IPS DF 6.9 (cell line): Measurements from ENCODE around the gene CEP63.

Experiments used
- DNase-seq: peaks from one replicate; pipeline ENCODE4 v3.0.0-alpha.2; 2013; ENCODE audit warnings: low read depth, low spot score
- H3K27ac ChIP-seq: one replicate; pipeline ENCODE4 v1.5.1; 2013; ENCODE audit warnings: low read length, control low read depth
- H3K27me3 ChIP-seq: 2 replicates; pipeline ENCODE4 v1.6.1; 2013; ENCODE audit warnings: mild to moderate bottlenecking, low read length; ENCODE audit not compliant: control insufficient read depth, insufficient read depth
- H3K36me3 ChIP-seq: 2 replicates; pipeline ENCODE4 v1.6.1; 2013; ENCODE audit warnings: low read length; ENCODE audit not compliant: control insufficient read depth, insufficient read depth
- H3K4me1 ChIP-seq: 2 replicates; pipeline ENCODE4 v1.6.1; 2013; ENCODE audit warnings: low read length; ENCODE audit not compliant: control insufficient read depth, insufficient read depth
- H3K4me3 ChIP-seq: 2 replicates; pipeline ENCODE4 v1.5.1; 2013; ENCODE audit warnings: mild to moderate bottlenecking, low read length
- H3K9me3 ChIP-seq: 2 replicates; pipeline ENCODE4 v1.6.1; 2013; ENCODE audit warnings: low read length, inconsistent platforms; ENCODE audit not compliant: control insufficient read depth, insufficient read depth
- WGBS: extraction: QIAGEN DNeasy Blood & Tissue Kit; methylation state at CpG from one replicate; pipeline ENCODE4 v1.1.7; 2013; ENCODE audit warnings: mixed read lengths, missing lambda C conversion rate; ENCODE audit not compliant: insufficient read length, insufficient coverage; 5-methylcytosine and 5-hydroxymethylcytosine counted together

Gene CEP63

DNA sequence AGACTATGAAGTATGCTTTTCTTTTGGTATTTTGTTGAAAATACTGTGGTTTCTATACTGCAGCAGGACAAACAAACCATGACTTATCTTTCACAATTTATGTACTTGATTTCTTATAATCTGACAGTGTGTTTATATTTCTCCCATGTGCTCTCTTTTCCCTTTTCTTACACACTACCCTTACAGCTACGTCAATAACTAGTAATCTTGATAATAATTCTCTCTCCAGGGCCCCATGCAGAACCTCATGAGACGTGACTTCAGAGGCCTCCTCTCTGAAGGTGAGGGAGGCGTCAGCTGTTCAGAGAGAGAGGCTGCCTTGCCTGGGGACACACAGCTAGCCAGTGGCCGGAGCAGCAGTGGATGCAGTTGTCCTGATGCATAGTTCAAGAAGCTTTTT, 129.1 kb downstream of the CEP63 start:
- H3K27me3 ChIP-seq: no peaks in the 10 kb centered on the region
- no peak overlapping the region for H3K27ac ChIP-seq
- no peaks in the 10 kb centered on the region for H3K36me3 ChIP-seq
- WGBS: no CpG with 5 or more reads among the region's 4 CpGs
- no peak overlapping the region for H3K4me3 ChIP-seq
- no peaks in the 10 kb centered on the region for H3K4me1 ChIP-seq
- H3K9me3 ChIP-seq: no peaks in the 10 kb centered on the region
- no peak for DNase-seq

DNA sequence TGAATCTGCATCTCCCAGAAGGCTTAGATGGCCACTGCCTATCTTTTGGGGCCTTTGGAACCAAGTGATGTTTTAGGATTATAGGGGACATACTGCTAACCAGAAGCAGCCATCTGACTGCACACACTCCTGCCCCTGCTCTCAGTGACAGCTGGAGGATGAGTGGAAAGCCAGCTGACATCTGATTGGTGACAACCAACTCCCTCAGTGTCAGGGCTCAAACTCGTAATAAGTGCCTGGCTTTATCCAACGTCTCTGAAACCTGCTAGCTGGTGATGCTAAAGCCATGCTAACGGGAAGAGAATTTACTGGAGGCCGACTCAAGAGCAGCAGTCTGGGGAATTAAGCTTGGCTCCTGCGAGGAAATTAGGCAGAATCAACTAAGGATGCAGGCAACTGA, 129.9 kb downstream of the CEP63 start:
- no peak for DNase-seq
- H3K4me1 ChIP-seq: no peaks in the 10 kb centered on the region
- H3K27me3 ChIP-seq: no peaks in the 10 kb centered on the region
- WGBS: no CpG with 5 or more reads among the region's 5 CpGs
- no peaks in the 10 kb centered on the region for H3K9me3 ChIP-seq
- no peak overlapping the region for H3K27ac ChIP-seq
- H3K36me3 ChIP-seq: no peaks in the 10 kb centered on the region
- no peak overlapping the region for H3K4me3 ChIP-seq

DNA sequence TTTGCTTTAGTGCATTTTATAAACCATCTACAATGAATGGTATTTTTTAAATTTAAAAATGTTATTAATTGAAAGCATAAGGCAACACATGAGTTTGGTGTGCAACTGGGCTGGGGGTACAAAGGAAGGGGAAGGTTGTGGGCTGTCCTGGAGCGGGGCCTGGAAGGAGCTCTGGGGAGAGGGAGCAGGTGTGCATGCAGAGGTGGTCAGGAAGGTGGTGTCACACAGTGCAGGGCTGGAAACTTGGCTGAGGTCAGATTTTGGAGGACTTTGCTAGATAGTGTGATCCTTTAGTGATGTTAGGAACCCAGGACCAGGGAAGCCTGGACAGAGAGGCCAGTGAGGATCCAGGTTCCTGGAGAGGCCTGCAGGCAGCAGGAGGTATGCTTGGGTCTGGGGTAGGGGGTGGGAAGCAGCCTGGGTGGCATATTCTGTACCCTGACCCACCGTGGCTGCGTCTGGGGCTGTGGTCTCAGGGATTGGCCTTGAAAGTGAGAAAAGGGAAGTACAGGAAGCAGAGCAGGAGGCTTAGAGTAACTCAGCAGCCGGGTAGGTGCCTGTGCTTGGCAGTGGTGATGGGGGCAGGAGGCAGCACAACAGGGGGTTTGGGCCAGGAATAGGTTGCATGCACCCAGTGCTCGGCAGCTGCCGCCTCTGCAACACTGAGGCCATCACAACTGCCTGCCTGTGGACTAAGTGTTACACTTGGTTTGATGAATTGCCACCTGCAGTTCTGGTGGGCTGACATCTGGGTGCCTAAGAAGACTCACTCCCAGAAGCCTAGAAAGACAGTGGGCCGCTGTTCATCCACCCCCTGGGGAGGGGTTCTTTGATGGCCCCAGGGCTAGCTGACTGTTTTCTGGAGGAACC, 132.0 kb downstream of the CEP63 start:
- H3K9me3 ChIP-seq: no peaks in the 10 kb centered on the region
- no CpG with 5 or more reads among the region's 7 CpGs for WGBS

DNA sequence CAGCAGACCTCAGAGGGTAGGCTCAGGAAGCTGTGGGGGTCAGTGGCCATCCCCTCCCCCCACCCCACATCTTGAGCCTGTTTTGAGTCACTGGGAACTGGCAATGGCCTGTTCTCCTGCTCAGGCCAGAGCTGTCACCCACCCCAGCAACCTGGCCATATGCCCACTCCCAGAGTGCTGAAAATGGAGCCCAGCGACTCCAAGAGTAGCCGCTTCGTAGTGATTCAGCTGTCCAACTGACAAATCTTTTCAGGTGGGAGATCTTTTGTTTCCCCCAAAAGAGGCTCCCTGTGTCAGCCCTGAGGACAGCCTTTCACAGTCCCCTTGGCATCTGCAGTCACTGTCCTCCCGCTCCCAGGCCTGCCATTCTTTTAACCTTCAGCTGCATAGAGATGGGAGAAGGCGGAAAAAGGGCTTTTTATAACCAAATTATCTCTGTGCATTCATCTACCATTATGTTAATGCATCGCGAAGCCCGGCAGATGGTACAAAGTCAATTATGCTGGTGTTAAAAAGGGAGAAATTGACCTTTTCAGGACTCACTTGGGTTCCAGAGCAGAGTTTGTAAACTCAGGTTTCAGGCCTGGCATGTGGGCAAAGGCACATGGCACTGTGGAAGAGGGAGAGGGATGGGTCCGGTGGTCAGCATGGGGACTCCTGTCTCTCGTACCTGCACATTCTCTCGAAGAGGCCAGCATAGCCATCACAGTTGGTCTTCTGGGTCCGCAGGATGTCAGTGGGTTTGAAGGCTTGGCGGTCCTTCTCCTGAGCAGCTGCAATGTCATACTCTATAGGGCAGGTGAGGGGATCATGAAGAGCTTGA, 132.8 kb downstream of the CEP63 start:
- Histone ChIP-seq H3K4me3 (no peak overlapping the region), H3K9me3 (no peaks in the 10 kb centered on the region), H3K4me1 (no peaks in the 10 kb centered on the region), H3K27me3 (no peaks in the 10 kb centered on the region), H3K27ac (no peak overlapping the region), H3K36me3 (no peaks in the 10 kb centered on the region)
- WGBS: no CpG with 5 or more reads among the region's 13 CpGs
- DNase-seq: no peak

More for the DNA sequence above, 132.0 kb downstream of the CEP63 start:
- Histone ChIP-seq H3K27me3 (no peaks in the 10 kb centered on the region), H3K4me3 (no peak overlapping the region), H3K27ac (no peak overlapping the region), H3K36me3 (no peaks in the 10 kb centered on the region), H3K4me1 (no peaks in the 10 kb centered on the region)
- DNase-seq: no peak

DNA sequence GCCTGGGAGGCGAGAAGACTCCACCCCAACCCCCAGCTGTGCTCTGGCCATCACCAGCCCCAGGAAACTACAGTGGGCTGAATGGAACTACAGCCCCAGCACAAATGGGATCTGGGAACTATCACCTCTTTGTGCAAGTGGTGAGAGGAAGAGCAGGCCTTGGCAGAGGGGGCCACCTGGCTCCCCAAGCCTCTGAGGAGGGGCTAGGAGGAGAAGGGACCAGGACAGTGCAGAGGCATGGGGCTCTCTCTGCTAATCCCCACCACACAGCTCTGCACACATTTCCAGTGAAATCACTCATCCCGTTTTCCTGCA, 133.4 kb downstream of the CEP63 start:
- no peaks in the 10 kb centered on the region for H3K27me3 ChIP-seq
- WGBS: no CpG with 5 or more reads among the region's 2 CpGs
- H3K9me3 ChIP-seq: no peaks in the 10 kb centered on the region
- no peaks in the 10 kb centered on the region for H3K36me3 ChIP-seq
- no peak overlapping the region for H3K27ac ChIP-seq
- H3K4me1 ChIP-seq: no peaks in the 10 kb centered on the region
- no peak overlapping the region for H3K4me3 ChIP-seq
- DNase-seq: no peak

DNA sequence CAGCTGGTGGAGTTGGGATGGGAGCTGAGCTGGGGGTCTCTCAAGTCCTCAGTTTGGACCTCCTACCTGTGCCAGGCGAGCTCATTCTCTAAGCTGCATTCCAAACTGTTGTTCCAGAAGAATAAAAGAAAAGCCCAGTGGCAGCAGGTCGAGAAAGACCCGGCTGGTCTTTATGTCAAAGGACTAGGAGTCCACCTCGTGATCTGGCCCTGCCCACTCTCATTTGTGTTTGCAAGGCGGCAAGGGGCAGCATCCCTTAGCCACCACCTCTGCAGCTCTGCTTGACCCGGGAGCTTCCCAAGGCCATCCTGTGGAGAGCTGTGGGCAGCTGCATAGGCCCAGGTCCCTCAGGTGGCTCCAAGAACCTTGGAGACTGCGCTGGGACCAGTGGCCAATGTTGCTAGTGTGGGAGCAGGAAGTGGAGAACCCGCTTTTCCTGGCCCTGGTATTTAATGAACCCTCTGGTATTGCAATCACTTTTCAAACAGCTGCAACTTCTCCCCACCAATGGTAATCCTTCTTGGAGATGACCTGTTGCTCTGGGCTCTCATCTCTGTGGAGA, 134.1 kb downstream of the CEP63 start:
- Histone ChIP-seq H3K36me3 (no peaks in the 10 kb centered on the region), H3K27me3 (no peaks in the 10 kb centered on the region), H3K4me3 (no peak overlapping the region), H3K27ac (no peak overlapping the region), H3K9me3 (no peaks in the 10 kb centered on the region), H3K4me1 (no peaks in the 10 kb centered on the region)
- no peak for DNase-seq
- no CpG with 5 or more reads among the region's 8 CpGs for WGBS

DNA sequence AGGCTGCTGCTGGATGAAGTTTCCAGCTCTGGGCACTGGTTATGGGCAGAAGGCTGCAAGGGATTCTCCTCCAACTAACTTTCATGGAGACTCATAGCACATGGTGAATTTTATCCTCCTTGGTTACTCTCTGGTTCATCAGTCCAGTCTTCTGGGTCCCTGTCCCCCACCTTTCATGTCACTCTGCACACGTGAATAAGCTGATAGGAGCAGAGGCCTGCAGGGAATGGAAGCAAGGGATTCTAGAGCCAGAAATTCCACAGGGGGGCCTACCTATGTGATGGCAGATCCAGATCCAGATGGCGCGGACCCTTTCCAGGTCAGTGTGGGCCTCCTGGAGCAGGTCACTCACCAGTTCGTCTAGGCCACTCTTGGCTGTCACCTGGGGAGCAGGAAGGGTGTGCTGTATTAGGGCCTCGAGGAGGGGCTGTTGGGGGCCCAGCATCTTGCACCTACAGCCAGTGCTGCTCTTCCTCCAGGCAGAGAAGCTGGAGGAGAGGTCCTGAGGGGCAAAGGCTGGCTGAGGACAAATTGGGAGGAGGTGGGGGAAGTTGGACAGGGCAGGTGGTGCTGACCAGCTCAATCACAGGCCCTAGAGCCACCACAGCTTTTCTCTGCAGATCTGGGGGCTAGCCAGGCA, 134.7 kb downstream of the CEP63 start:
- no peak overlapping the region for H3K27ac ChIP-seq
- H3K4me3 ChIP-seq: no peak overlapping the region
- DNase-seq: no peak
- no CpG with 5 or more reads among the region's 5 CpGs for WGBS
- H3K4me1 ChIP-seq: no peaks in the 10 kb centered on the region
- no peaks in the 10 kb centered on the region for H3K27me3 ChIP-seq
- no peaks in the 10 kb centered on the region for H3K36me3 ChIP-seq
- H3K9me3 ChIP-seq: no peaks in the 10 kb centered on the region

DNA sequence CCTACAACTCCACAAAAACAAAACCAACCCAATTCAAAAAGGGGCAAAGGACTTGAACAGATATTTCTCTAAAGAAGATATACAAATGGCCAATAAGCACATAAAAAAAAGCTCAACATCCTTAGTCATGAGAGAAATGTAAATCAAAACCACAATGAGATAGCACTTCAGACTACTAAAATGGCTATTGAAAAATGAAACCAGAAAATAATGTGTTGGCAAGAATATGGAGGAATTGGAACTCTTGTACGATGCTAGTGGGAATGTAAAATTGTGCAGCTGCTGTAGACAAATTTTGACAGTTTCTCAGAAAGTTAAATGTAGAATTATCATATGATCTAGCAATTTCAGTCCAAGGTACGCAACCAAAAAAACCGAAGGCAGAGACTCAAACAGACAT, 136.0 kb downstream of the CEP63 start:
- no peak overlapping the region for H3K4me3 ChIP-seq

DNA sequence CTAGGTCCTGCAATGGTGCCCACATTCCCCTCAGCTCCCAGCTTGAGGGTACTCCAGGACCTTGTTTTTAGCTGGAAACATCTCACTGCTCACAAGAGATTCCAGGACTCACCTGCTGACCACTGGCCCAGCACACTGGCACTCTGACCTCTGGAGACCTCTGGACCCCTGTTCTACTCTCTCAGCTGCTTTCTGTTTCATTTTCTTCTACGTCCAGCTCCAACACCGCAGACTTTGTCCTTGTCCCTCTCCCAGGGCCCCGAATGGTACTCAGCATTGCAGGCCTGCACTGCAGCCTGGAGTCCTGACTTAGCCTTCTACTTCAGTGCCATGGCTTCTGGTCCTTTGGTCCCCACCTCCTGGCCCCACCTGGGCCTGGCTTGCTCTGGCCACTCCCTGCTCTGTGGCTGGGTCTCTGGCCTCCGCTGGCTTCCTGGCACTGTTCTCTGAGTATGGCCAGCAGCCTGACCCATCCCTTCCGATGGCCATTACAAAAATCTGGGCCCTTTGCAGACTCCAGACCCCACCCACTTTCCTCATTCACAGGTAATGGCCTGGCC, 137.0 kb downstream of the CEP63 start:
- no CpG with 5 or more reads among the region's 5 CpGs for WGBS
- Histone ChIP-seq H3K9me3 (no peaks in the 10 kb centered on the region), H3K27me3 (no peaks in the 10 kb centered on the region), H3K4me1 (no peaks in the 10 kb centered on the region), H3K4me3 (no peak overlapping the region), H3K36me3 (no peaks in the 10 kb centered on the region), H3K27ac (no peak overlapping the region)
- no peak for DNase-seq

More for the DNA sequence above, 136.0 kb downstream of the CEP63 start:
- WGBS: no CpG with 5 or more reads among the region's 3 CpGs
- no peak for DNase-seq
- Histone ChIP-seq H3K4me1 (no peaks in the 10 kb centered on the region), H3K9me3 (no peaks in the 10 kb centered on the region), H3K36me3 (no peaks in the 10 kb centered on the region), H3K27ac (no peak overlapping the region), H3K27me3 (no peaks in the 10 kb centered on the region)

DNA sequence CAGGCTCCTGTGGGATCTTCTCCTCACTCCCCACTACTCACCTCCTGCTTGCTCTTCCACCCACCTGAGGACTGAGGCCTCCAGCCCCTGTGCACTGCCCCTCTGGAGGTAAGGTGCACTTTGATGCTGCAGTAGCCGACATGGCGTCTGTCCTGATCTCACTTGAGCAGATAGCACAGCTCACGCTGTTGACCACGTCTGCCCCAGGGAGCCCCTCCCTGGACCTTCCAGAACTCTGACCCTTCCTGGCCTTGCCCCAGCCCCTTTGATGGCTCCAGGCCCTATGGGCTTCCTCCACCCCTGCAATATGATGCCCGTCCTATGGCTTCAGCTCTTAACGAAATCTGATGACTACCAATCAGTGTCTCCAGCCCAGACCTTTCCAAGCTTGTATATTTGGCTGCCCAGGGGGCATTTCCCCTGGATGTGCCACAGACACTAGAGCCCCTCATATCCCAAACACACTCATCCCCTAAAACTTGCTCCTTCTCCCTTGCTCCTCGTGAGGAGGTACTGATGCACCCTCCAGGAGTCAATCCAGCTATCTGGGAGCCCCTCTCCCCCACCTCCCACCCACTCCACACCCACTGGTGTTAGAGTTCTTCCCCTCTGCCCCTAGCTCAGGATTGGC, 137.9 kb downstream of the CEP63 start:
- Histone ChIP-seq H3K9me3 (no peaks in the 10 kb centered on the region), H3K27me3 (no peaks in the 10 kb centered on the region), H3K36me3 (no peaks in the 10 kb centered on the region), H3K27ac (no peak overlapping the region), H3K4me3 (no peak overlapping the region), H3K4me1 (no peaks in the 10 kb centered on the region)
- WGBS: no CpG with 5 or more reads among the region's 7 CpGs
- no peak for DNase-seq
